ENCODE data around the gene MAP3K4. TPM values are rescaled to one million over a fixed set of nuclear protein-coding genes. Genes with fewer than 3 reads are reported as not detected.

Gene MAP3K4
- 10 to 100 TPM in 11 of 12 donors, not detected in 1; 16.3 to 38.2 (median 23.1) TPM for polyA plus RNA-seq (ENCODE audit: insufficient read length in 12 of 12)
- long read RNA-seq, donor 1 = 0 reads
- long read RNA-seq, donor 2 = 0 reads
- long read RNA-seq, donor 3 = 0 reads
- long read RNA-seq, donor 4 = 0 reads
- long read RNA-seq, donor 5, full-length matches to known transcripts = 1 of 1 reads
- long read RNA-seq, donor 5, partial matches to known transcripts = 0 of 1 reads
- long read RNA-seq, donor 5, other reads (novel, unspliced or antisense) = 0 of 1 reads
- long read RNA-seq, donor 6 = 0 reads
- long read RNA-seq, donor 7, full-length matches to known transcripts = 1 of 1 reads
- long read RNA-seq, donor 7, partial matches to known transcripts = 0 of 1 reads
- long read RNA-seq, donor 7, other reads (novel, unspliced or antisense) = 0 of 1 reads
- long read RNA-seq, donor 8, full-length matches to known transcripts = 1 of 1 reads
- long read RNA-seq, donor 8, partial matches to known transcripts = 0 of 1 reads
- long read RNA-seq, donor 8, other reads (novel, unspliced or antisense) = 0 of 1 reads
- long read RNA-seq, donor 9 = 0 reads
- long read RNA-seq, donor 10 = 0 reads
- long read RNA-seq, donor 11, full-length matches to known transcripts = 1 of 1 reads
- long read RNA-seq, donor 11, partial matches to known transcripts = 0 of 1 reads
- long read RNA-seq, donor 11, other reads (novel, unspliced or antisense) = 0 of 1 reads

DNA sequence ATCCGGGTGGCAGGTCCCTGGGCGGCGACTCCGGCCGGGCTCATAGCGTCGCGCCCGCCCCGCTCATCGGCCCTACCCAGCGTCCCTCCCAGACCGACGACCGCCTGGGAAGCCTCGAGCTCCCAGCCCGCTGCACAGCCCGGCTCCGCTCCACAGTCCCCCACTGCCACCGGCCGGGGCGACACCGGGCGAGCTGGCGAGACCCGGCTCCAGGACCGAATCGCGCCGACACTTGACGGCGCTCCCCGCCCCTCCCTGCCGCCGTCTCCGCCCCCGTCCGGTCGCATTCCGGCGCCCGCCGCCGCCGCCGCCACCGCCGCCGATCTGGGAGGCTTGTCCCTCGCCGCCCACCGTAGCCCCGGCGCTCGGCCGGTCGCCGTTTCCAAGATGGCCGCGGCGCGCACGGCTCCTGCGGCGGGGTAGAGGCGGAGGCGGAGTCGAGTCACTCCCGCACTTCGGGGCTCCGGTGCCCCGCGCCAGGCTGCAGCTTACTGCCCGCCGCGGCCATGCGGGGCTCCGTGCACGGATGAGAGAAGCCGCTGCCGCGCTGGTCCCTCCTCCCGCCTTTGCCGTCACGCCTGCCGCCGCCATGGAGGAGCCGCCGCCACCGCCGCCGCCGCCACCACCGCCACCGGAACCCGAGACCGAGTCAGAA is at the start of gene MAP3K4:
TSS of gene MAP3K4 (plus strand) at position 364 of the 655 bp plus-strand sequence. CDS start at position 527, 163 bp downstream.
- DNase-seq = peak; percentile 75

DNA sequence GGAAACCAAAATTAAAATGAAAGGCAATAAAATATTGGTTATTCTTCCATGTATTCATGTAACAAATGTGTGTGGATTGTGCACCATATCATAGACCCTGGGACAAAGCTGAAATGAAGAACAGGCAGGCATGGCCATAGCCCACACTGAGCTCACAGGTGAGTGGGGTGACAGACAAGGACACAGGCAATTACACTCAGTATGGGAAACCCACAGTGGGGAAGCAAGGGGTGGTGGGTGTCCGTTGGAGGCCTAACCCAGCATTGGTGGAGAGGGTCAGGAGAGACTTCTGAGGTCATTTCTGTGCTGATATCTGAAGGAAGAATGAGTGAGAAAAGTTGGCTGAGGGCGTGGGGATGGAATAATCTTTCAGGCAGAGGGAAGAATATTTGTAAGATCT is 47.6 kb upstream of the MAP3K4 start:
- no peak for DNase-seq

- no peak for DNase-seq
Observed at GRCh38 chr6:160945516-160946177, 45.9 kb upstream of the MAP3K4 start.

DNA sequence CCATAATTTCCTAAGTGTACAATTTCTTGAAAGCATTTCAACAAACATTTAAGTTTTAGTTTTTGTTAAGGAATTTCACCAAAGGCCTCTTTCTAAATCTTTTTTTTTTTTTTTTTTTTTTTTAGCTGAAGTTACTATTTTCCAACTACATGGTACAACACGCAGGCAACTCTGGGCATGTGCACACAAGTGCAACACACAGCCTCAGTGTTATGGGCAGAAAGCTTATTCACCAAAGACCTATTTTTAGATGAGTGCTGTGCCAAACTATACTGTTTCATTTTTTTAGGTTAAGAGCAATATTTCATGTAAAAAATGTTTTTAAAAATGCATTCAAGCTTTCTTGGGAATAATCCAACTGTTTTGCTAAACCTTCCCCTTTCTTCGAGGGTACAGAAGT is 42.0 kb upstream of the MAP3K4 start:
- no peak for DNase-seq

DNA sequence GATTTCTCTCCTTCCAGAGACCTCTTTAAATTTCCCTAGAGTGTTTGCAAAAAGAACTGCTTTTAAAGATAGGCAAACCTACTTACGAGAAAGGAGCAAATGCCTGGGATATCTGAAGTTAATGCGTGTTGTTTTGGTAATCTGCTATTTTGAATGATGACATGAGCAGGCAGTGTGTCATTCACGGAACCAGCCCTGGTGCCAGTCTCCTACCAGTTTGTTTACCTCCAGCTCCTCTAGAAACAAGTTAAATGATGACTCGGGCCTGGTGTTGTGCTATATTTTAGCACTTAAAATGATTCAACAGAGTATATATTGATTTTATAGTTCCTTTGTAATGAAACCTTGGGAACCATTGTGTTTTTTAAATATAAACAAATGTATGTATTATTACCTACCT is 41.1 kb upstream of the MAP3K4 start:
- no peak for DNase-seq

GRCh38 chr6:160951187-160952030 is 40.2 kb upstream of the MAP3K4 start:
- DNase-seq = no peak

GRCh38 chr6:160952633-160953281 is 38.8 kb upstream of the MAP3K4 start:
- DNase-seq = no peak

DNA sequence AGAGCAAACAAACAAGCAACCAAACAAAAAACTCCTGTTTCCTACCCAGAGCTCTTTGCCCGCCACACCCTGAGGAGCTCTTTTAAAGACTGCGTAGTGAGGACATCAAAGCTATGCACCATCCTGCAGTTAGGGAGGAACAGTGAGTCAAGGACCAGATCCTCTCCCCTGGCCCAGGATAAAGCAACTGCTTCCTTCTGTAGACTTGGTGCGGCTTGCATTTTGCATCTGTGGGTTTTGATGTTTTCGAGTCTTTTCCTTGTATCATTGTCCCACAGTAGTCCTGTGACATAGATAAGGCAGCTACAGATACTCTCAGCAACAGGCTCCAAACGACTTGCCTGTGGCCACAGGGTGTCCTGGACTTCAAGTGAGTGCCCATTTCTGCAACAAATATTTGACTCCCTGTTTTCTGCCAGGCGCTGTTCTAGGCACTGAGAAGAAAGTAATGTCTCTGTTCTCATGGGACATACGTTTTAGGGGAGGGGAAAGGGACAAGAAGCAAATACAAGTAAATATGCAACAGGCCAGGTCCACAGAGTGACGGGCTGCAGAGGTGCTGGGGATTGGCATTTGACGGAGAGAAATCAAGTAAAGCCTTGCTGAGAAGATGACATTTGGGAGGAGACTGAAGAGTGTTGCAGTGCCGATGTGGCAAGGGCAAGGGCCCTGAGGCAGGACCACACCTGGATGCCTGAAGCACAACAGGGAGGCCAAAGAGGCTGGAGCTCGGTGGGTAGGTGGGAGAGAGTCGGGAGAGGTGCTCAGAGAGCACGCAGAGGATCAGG is 35.9 kb upstream of the MAP3K4 start:
- DNase-seq = no peak

DNA sequence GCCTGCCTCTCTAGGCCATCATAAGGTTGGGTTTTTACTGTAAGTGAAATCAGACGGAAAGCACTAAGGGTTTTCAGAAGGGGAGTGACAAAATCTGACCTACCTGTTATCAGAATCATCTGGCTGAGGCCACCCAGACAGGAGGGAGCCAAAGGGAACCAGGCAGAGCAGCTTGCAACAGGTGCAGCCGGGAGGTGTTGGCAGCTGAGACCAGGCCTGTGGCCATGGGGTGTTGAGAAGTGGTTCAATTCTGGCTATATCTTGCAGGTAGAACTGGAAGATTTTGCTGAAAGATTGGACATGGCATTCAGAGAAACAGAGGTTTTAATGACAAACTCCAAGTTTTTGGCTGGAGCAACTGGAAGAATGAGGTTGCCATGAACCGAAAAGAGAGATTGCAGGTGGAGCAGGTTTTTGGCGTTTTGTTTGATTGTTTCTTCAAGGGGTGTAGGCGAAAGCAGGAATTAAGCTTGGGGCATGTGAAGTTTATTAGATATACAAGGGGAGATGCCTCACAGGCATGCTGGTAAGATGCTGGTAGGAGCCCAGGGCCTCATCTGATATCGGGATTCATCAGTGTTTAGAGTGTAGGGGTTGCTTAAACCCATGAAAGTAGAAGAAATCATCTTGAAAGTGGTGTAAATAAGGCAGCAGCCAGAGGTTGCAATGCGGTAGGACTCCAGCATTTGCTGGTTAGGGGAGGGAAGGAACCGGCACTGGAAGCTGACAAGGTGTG is 35.1 kb upstream of the MAP3K4 start:
- no peak for DNase-seq

DNA sequence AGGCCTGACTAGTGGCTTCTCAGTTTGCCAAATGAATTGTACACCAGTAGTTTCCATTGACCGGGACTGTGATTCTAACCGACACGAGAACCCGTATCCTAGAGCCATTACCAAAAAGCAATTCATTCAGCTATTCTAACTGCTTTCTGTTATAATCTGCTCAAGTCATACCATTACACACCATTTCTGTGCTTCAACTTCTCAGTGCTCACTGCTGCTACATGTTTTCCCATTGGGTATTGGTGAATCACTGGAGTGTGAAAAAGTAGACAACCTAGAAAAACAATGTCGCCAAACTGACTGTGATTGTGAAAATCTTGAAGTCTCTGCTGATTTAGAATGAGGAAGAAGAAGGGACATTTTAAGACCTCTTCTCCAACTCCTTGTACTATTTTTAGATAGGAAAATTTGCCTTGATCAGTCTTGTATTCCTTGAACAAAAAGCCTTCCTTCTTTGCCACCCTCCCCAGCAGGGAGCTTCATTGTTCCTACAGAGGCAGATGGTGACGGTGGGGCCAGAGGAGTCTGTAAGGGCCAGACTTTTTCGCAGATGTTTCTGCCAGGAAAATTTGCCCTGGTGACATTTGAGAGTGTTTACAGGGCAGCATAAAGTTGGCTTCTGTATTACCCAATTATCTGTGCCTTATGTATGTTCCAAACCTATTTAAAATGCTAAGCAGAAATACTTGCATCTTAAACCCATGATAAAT is 31.7 kb upstream of the MAP3K4 start:
- DNase-seq = no peak

GRCh38 chr6:160960839-160961238 is 30.7 kb upstream of the MAP3K4 start:
- DNase-seq = no peak

- no peak for DNase-seq
Observed at GRCh38 chr6:160962835-160963623, 28.5 kb upstream of the MAP3K4 start.

DNA sequence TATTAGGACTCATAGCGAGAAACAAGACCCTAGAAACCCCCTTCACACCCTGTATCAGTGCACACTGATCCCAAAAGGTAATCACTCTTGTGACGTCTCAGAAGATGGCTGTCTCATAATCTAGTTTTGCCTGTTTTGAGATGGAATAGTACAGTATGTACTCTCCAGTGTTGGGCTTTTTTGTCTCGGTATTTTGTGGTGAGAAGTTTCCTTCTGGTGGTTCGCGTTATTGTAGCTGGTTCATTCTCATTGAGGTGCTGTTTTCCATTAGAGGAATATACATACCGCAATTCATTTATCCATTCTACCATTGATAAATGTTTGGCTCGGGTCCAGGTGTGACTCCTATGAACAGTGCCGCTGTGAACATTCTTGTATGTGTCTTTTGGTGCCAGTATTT is 27.9 kb upstream of the MAP3K4 start:
- no peak for DNase-seq

DNA sequence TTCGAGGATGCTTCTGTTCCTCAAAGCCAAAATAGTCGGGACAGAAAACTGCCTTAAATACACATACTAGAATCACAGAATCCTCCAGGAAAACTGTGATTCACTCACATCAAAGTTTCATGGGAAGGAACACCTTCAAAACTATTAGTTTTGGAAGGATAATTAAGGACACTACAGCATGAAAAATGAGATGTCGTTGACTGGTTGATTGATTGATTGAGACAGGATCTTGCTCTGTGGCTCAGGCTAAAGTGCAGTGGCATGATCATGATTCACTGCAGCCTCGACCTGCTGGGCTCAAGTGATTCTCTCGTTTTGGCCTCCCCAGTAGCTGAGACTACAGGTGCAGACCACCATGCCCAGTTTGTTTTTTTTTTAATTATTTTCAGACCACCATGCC is 25.7 kb upstream of the MAP3K4 start:
- no peak for DNase-seq

DNA sequence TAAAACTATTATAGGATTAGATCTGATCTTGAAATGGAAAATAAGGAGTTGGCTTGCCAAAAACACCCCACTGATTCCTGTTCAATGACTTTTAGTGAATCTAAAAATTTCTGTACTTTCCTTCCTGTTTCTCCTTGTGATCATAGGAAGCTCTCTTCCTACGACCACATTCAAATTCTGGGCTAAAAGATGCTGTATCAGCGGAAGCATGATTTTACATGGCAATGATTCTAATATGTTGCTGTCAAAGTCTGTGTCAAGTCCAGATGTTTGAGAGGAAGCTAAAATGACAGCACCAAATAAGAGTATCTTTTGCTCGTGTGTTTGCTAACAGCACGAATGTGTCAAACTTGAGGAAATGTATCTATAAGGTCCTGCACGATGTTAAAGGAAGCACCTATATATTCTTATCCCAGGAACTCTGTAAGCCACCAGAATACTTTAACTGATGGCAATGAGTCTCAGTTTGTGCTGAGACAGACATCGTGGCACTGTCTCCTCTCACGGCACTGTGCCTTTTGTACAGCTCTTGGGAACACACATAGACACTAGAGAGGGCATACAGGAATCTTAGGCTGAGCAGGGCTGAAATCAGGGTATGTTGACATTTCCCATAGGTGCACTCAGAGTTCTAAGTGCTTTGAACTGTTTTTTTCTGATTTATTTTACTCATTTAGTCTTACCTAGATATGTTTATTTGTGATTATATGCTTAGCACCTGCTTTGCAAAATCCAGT is 24.9 kb upstream of the MAP3K4 start:
- DNase-seq = no peak

GRCh38 chr6:160967351-160967750 is 24.2 kb upstream of the MAP3K4 start:
- DNase-seq = no peak

DNA sequence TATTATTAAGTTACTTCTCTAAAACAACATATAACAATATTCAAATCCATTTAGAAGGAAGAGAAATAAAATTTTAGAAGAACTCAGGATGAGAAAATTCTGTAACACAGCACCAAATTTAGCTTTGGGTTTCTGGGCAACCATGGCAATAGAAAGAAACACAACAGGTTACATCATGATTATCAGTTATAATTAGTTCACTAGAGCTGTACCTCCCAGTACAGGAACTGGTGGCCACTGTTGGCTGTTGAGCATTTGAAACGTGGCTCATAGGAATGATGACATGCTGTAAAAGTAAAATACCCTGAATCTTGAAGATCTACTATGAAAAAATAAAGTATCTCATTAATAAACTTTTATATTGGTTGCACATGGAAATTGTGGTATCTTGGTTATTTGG is 23.7 kb upstream of the MAP3K4 start:
- no peak for DNase-seq
